Mucosa of gallbladder (tissue), 1 donor: ENCODE data around the gene USP24. TPM values are rescaled to one million over a fixed set of nuclear protein-coding genes. Genes with fewer than 3 reads are reported as not detected.
"Not testable (repeated sequence)": the region's sequence is repeated elsewhere in the genome, so short reads cannot be mapped to it uniquely, and the experiment has no call there.

ENCODE experiments used
- DNase-seq: peaks from one replicate; pipeline ENCODE4 v3.0.0-alpha.2; 2020; ENCODE audit warnings: low spot score
- total RNA-seq: library from RNA; stranded (reverse); gene quantifications from one replicate; pipeline ENCODE4 v1.2.1, GENCODE V29; 2021
- donor health status: DM: no; HTN: no; CAD: no.

USP24 gene
- total RNA-seq, 1 donor from 2014 or later = 34.6 TPM

DNA sequence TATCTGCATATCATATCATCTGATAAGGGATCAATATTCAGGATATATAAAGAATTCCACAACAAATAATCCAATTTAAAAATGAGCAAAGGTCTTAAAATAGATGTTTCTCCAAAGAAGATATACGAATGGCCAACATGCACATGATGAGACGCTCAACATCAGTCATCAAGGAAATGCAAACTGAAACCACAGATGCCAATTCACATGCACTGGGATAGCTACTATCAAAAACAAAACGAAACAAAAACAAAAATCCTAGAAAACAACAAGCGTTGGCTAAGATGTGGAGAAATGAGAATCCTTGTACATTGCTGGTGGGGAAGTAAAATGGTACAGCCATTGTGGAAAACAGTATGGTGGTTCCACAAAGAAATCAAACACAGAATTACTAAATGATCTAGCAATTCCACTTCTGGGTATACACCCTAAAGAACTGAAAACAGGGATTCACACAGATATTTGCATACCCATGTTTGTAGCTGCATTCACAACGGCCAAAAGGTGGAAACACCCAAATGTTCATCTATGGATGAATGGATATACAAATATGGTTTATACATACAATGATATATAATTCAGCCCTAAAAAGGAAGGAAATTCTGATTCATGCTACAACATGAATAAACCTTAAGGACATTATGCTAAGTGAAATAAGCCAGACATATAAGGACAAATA lies 96.4 kb downstream of the USP24 start:
- no peak for DNase-seq

DNA sequence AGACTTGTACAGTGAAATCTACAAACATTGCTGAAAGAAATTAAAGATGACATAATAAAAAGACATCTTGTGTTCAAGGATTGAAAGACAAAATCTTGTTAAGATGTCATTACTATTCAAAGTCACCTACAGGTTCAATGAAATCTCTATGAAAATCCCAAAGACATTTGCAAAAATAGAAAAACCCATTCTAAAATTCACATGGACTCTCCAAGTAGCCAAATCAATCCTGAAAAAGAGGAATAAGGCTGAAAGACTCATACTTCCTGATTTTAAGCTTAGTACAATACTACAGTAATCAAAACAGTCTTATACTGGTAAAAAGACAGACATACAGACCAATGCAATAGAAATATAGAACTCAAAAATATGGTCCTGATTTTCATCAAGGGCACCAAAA lies 97.2 kb downstream of the USP24 start:
- no peak for DNase-seq

DNA sequence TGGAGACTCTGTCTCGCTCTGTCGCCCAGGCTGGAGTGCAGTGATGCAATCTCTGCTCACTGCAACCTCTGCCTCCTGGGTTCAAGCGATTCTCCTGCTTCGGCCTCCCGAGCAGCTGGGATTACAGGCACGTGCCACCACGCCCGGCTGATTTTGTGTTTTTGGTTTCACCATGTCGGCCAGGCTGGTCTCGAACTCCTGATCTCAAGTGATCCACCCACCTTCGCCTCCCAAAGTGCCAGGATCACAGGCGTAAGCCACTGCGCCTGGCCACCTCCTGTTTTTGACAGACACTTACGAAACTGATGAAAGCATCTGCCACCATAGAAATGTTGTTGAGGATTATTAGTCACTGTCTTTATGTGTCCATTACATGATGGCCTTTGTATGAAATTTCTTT lies 106.2 kb downstream of the USP24 start:
- not testable (repeated sequence) for DNase-seq

DNA sequence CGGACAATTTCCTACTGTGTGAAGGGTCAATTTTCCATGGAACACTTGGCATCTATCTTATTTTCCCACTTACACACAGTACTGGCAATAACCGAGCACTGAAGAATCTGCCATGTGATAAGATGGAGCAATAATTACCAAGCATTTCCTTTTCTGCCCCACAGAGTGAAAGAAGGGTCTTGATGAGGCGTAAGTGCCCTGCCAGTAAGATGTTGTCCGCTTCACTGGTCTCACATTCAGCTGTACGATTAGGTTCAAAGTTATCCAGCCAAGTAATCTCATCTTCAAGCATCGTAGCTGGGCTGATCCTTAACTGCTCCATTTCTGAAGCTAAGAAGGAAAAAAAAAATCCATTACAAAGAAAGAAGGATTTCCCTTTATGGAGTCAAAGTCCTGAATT lies 108.1 kb downstream of the USP24 start:
- no peak for DNase-seq

DNA sequence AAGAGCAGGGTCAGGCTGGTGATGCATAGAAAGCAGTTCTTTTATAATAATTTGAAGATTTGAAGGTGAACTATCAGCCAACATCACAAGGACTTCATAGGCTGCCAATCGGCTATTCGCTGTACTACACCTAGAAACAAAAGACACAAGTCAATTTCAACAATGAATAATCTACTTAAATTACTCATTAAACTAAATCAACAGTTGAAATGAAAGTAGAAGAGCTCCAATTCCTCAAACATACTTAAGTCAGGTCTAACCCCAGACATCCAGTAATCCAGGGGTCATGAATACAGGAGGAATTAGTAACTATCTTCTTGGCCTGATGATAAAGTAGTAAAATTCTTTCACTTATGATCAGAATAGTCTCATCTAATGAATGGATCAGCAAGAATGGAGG lies 111.3 kb downstream of the USP24 start:
- DNase-seq = no peak

DNA sequence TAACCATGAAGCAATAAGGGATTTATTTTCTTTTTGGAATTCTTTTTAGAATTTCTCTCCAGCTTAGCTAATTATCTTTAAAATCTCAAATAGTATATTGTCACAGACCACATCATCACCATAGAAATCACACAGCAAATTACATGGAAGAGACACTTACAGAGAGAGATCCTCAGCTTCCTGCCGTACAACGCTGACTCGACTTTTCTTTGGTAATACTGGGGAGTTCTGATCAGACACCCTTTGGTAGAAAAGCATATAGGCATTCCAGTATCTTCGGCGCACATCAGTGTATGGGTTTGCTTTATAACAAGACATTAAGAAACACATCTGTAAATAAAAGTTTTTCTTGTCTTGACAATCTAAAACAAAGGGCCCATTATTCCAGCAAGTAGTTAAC lies 120.1 kb downstream of the USP24 start:
- DNase-seq = no peak

DNA sequence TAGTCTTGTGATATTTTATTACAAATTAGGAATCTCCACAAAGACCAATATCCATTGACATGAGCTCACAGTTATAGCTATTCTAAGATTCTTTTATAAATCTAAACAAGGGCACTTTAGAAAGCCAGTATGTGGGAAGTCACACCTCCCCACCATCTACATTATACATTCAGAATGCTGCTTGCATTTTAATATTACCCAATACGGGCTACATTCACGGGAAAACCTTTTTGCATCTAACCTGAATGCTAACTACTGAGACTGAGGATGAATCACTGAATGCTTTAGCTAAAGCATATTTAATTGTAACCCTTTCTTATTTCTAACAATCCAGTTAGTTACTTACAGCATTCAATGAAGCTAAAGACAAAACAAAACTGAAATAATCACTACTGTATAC lies 122.7 kb downstream of the USP24 start:
- DNase-seq = no peak

DNA sequence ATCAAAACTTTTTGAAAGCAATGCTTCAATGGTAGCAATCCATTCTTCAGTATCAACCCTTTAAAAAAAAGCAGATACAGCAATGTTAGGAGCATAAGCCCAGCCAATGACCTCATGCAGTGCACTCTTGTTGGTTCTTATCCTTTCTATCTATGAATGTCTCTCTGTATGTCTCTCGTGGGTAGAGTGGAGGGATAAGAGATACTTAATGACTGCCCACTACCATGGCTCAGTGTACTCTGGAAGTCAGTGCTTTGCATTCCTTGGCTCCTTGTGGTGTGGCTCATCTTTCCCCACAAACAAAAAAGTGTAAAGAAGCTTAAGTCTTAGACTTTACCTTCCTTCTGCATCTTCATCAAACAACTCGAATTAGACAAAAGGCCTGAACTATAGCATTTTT lies 125.5 kb downstream of the USP24 start:
- no peak for DNase-seq

DNA sequence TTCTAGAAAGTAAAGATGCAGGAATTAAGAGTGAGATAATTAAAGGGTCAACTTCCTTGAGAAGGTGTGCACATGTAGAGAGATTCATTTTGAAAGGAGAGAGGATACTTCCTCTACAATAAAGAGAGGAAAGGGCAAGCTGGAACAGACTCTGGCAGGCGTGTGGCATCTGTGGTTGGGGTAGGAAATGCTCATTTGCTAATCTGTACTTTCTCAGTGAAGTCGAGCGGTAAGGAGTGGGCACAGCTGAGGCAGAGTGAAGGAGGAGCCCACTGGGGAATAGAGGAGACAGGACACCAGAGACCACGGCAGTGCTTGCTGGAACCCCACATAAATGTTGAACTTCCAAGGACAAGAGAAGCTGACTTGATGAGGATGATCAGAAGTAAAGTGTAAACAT lies 126.8 kb downstream of the USP24 start:
- no peak for DNase-seq

DNA sequence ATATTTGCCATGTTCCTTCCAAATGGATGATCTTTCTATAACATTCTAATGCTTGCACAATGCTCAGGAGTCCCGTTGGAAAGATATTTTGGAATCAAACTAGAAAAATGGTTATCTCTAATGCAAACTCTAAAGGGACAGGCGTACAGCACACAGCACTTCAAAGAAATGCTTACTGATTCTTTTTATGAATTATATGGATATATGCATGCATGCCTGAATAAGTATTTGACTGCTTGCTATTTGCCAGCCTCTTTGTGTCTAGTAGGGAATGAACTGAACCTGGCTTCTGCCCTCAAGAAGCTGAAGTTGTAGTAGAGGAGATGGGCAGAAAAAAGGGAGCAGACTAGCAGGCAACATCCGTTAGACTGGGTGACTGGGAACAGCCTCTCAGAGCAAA lies 127.7 kb downstream of the USP24 start:
- DNase-seq = no peak

DNA sequence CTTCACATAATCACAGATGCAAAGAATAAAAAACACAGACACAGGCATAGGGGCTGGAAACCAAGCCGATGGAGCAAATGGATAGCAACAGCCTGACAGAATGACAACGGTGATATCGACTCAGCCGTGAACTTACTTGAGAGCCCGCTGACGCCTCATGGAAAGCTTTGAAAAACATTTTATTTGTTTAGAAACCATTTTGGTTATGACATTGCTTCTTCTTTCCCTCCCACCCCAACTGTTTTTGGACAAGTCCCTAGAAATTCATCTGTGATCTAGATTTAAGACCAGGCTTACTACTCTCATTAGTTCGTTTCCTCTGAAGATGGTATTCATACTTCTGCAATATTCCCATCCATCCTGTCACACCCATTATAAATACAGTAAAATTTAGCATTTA lies 130.9 kb downstream of the USP24 start:
- DNase-seq = no peak

DNA sequence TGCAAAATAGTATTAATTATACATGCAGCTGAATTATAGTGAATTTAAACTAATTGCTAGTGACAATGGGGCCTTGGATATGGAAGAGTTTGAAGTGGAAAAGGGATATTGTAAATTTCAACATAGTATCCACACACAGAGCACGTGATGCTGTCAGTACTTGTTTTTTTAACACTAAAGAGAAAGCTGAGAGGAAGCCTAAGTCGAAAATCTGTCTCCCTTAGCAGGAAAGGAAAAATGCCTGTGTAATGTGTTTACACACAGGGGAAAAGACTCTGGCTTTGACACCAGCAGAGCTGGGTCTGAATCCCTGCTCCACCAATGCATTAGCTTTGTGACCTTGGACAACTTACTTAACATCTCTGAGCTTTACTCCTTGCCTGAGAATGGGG lies 133.3 kb downstream of the USP24 start:
- no peak for DNase-seq

DNA sequence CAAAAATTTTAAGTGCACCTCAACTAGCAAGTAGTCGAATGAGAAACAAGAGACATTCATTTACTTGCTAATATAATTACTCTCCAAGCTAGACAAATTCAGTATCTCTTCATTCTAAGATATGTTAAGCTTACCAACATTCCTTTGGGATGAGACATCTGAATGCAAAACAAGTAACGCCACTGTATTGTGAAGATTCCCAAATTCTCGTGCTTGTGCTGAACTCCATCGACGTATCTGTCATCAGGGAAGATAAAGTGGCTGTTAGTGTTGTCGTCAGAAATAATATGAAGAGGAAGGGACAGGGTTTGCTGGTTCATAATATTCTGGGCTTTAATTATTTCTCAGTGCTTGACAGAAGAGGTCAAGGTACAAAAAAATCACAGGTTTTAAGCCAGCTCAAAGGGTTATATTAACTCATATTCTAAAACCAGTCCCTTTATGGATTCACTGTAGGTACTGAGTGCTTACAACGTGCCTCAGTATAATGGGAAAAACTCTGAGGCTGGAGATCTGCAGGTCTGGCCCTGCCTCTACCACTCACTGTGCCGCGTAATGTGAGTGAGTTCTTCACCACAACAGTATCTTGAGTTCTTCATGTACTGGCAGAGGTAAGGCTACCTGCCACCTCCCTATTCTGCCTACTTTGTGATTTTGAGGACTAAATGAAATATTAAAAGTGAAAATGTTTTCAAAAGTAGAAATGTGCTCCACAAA lies 133.8 kb downstream of the USP24 start:
- DNase-seq = no peak

DNA sequence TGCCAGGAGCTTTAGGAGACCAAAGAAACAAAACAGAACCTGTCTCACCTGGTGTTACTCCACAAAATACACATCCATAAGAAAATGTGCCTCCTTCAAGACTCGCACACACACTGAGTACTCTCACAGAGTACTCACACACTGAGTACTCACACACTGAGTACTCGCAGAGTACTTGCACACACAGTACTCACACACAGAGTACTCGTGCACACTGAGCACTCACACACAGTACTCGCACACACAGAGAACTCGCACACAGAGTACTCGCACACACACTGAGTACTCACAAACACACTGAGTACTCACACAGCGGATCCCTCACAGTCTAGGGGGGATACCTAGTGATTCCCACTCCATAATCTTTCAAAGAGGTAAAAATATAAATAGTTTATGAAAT lies 135.5 kb downstream of the USP24 start:
- no peak for DNase-seq

DNA sequence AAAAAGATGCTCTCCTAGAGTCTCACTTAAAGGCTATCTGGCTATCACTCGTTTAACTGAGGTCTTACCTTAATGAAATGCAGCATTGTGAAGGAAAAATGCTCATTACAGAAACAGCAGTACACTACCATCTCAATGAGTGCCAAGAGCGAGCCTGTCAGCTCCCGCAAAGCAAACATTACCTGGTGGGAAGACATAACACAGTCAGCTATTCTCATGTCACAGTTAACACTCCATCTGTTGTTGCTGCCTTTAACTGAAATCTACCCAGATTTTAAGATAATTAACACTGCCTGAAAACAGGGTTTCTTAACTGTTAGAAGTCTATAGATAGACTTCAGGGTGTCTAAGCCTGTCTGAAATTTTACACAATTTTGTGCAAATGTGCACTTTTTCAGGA lies 136.7 kb downstream of the USP24 start:
- DNase-seq = no peak

DNA sequence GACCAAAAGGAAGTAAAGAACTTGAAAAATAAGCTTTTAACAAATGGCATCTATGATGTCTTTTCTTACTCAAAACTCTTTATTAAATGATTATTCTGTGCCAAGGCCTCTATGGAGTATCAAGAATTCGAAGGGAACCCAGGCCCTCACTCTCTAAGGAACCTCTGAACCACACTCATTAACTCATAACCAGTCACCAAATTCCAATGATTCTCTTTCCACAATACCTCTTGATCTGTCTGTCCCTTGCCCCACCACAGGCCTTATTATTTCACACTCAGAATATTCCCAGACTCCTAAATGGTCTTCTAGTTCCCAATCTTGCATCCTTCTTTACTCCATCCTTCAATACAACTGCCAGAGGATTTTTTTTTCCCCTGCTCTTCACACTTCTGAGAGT lies 138.8 kb downstream of the USP24 start:
- no peak for DNase-seq

DNA sequence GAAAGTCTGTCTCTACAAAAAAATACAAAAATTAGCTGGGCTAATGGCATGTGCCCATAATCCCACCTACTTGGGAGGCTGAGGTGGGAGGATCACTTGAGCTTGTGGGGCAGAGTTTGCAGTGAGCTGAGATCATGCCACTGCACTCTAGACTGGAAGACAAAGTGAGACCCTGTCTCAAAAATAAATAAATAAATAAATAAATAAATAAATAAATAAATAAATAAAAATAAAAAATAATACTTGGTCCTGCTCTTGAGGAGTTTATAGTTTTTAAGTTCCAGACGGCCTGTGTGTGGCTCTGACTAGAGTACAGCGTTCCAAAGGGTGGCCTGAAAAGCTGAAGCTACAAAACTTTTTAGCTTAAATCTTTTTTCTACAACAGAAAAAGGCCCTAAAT lies 140.7 kb downstream of the USP24 start:
- no peak for DNase-seq

DNA sequence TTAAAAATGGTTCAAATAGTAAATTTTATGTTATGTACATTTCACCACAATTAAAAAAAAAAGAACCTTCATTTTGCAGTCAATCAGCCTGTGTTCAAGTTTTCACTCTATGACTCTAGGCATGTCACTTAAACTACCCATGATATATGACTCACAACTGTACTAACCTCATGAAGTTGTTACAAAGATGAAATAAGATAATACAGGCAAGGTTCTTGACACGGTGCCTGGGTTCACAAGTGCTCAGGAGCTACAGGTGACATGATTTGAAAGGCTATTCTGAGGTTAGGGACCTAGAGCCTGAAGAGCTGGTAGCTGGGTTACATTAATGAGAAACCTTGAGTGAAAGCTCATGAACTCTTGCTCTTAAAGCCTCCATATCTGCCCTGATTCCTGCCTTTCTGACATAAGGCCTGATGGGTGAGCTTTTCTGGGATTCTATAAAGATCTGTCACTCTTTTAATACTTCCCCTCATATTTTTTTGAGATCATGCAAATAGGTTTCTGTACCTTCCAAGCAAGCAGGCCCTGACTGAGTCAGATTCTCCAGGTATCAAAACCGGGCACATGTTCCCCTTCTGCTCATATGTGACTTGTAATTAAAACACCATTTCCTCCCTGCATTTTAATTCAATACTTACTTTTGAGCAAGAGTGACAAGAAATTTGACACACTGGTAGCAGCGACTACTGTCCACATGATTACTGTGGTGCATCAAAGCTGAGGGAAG lies 141.8 kb downstream of the USP24 start:
- DNase-seq = no peak

DNA sequence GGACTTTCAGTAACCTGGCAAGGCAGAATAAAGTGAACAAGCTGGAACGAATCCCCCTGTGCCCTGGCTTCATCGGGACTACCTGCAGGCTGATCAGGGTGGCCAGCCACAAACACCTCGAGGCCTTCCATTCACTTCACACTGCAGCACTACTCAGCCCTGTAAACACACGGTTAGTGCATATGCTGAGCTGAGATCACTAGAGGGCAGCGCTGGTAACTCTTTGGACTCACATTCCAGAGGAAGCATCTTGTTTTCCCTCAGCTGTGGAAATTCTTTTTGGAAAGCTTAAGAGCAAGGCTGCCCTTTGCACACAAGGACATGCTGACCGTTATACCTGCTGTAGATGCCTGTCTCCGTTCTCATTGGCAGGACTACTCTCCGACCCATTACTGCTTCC lies 143.7 kb downstream of the USP24 start:
- no peak for DNase-seq

DNA sequence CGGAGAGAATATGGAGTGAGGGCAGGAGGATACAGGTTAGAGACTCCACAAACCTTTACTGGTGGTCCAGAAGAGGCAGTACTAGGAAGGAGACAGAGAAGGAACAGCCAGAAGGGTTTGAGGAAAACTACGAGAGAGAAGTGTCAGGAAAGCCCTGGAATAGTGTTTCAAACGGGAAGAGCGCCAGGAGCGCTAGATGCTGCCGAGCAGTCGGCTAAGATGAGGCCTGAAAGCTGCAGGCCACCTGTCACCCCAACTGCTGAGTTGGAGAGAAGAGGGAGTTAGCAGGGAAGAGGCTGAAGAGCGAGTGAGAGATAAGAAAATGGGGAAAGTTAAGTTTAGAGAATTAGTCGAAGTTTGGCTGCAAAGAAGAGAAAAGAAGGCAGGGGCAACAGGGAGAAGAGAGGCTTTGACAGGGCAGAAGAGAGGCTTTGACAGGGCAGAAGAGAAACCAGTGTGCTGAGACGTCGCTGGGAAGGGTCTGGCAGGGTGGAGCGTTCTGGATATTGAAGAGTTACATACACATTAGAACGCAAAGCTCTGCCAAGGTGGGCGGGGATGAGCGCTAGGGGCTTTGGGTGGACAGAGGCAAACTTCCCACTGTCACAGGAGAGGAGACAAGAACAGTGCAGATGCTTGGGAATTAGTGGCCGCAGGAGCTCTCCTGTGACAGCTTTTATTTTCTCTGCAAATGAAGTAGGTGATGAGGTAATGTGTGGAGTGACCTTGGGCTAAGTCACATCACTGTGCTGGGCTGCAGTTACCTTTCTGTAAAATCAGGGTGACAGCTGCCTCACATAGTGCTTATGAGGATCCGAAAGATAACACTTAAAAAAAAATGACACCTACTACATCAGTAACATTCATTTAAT lies 144.6 kb downstream of the USP24 start:
- no peak for DNase-seq

DNA sequence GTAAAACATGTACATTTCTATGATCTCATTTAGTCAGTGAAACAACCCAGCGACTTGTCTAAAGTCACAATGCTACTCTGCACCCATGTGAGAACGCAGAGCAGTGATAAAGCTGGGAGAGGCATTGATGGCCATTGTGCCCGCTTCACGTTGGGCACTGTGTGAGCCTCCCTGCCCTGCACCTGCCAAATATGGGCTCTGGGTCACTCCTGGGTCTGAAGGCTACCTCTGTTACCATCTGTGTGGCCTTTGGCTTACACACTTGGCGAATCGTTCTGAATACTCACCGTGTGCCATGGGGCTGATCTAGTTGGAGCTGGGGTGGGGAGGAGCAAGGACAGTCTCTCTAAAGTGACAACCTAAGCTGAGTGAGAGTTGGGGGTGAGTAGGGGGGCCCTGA lies 145.9 kb downstream of the USP24 start:
- no peak for DNase-seq

DNA sequence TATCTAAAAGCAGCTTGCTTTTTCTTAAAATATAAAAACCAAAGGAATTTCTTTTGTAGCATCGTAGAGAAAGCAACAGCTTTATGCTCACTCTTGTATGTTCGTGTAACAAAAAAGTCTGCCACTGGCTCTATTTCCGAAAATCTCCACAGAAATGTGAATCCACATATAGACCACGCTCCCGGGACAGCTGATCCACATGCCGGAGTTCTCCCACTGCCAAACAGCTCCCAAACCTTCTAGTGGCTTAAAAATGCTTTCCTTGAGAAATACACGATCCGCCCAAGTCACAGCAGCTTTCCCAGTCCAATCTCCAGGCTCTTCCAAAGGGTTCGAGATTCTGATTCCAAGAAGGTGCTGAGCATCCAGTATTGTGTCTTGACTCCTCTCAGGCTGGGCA lies 146.5 kb downstream of the USP24 start:
- DNase-seq = no peak
